OCI-LY7 (cell line): ENCODE measurements around the gene KCNIP1. TPM values are rescaled to one million over a fixed set of nuclear protein-coding genes. Genes with fewer than 3 reads are reported as not detected.

Experiments
- BruUV-seq: library from RNA; stranded (reverse); fragments of 400-500 nt; replicated peaks from 2 replicates; lab custom pipeline; 2021; lab: Mats Ljungman, UMichigan
- CTCF ChIA-PET: fragments of 300-600 bp; sonication (Branson Sonifier 250); formaldehyde crosslinking; loops from one replicate; lab custom pipeline; 2022; ENCODE audit warnings: antibody characterized with exemption; ENCODE audit not compliant: unreplicated experiment; lab: Charles Lee
- POLR2A ChIA-PET: fragments of 300-600 bp; sonication (Branson Sonifier 250); formaldehyde crosslinking; loops from one replicate; lab custom pipeline; 2022; ENCODE audit warnings: antibody characterized with exemption; lab: Charles Lee
- DNase-seq: peaks from one replicate; pipeline ENCODE4 v3.0.0-alpha.2; 2015; ENCODE audit warnings: low spot score
- H2AFZ ChIP-seq: fragments of 200-600 bp; sonication (generic), shearing (Covaris generic); 2 replicates; pipeline ENCODE4 v1.6.1; 2014; ENCODE audit warnings: mild to moderate bottlenecking, antibody characterized with exemption, low read length, moderate library complexity
- H3K27ac ChIP-seq: fragments of 200-600 bp; sonication (generic); 2 replicates; pipeline ENCODE4 v1.5.1; 2014; ENCODE audit warnings: mixed run types, low read depth, mild to moderate bottlenecking, moderate library complexity, low read length, inconsistent platforms; ENCODE audit not compliant: poor library complexity, severe bottlenecking
- H3K36me3 ChIP-seq: fragments of 200-600 bp; sonication (generic); 2 replicates; pipeline ENCODE4 v1.6.1; 2014; ENCODE audit warnings: mild to moderate bottlenecking, antibody characterized with exemption, low read length, moderate library complexity, mixed read lengths; ENCODE audit not compliant: insufficient read depth
- H3K4me1 ChIP-seq: fragments of 200-600 bp; sonication (generic); 2 replicates; pipeline ENCODE4 v1.5.1; 2014; ENCODE audit warnings: mild to moderate bottlenecking, low read length; ENCODE audit not compliant: insufficient read depth, poor library complexity, severe bottlenecking
- H3K4me2 ChIP-seq: fragments of 200-600 bp; sonication (generic); 2 replicates; pipeline ENCODE4 v1.6.1; 2014; ENCODE audit warnings: mild to moderate bottlenecking, low read length
- H3K4me3 ChIP-seq: fragments of 200-600 bp; sonication (generic); 2 replicates; pipeline ENCODE4 v1.5.1; 2014; ENCODE audit warnings: mild to moderate bottlenecking, low read depth, low read length; ENCODE audit not compliant: poor library complexity, severe bottlenecking
- H3K79me2 ChIP-seq: fragments of 200-600 bp; sonication (generic); 2 replicates; pipeline ENCODE4 v1.6.1; 2016; ENCODE audit warnings: low read depth, mild to moderate bottlenecking, low read length, moderate library complexity, mixed read lengths; ENCODE audit not compliant: insufficient read depth
- H3K9me2 ChIP-seq: fragments of 200-600 bp; sonication (generic); 2 replicates; pipeline ENCODE4 v1.6.1; 2016; ENCODE audit warnings: mild to moderate bottlenecking, low read length, mixed read lengths; ENCODE audit not compliant: insufficient read depth
- H3K9me3 ChIP-seq: fragments of 200-600 bp; sonication (generic); 2 replicates; pipeline ENCODE4 v1.6.1; 2014; ENCODE audit warnings: mild to moderate bottlenecking, mixed run types, low read length, mixed read lengths
- H4K20me1 ChIP-seq: fragments of 200-600 bp; sonication (generic); 2 replicates; pipeline ENCODE4 v1.6.1; 2014; ENCODE audit warnings: mild to moderate bottlenecking, antibody characterized with exemption, low read length, moderate library complexity, mixed read lengths; ENCODE audit not compliant: insufficient read depth
- EZH2phosphoT487 ChIP-seq: fragments of 200-600 bp; sonication (generic); IDR thresholded peaks from 2 replicates; pipeline ENCODE4 v1.6.1; 2018; ENCODE audit warnings: low read depth, borderline replicate concordance, mild to moderate bottlenecking, mixed run types, antibody characterized with exemption, low read length, moderate library complexity, mixed read lengths
- intact Hi-C: fragments of 100-400 bp; cut with micrococcal nuclease; formaldehyde crosslinking; loops from one replicate; pipeline ENCODE4 v1.10.0; 2022; ENCODE audit not compliant: unreplicated experiment
- total RNA-seq, 2 experiments: library from RNA; depleted of rRNA in 1 of 2; stranded (reverse); fragments of >200 nt in 1 of 2; shearing (Covaris generic) in 1 of 2; gene quantifications; 2 replicates each; pipeline ENCODE4 v1.2.3, GENCODE V29; 2014 to 2022
- TF ChIP-seq, protein P1 (sequence below): fragments of 200-600 bp; sonication (generic); conservative IDR thresholded peaks from 2 replicates; pipeline ENCODE4 v1.5.1; 2014; ENCODE audit warnings: mild to moderate bottlenecking, antibody characterized with exemption, low read length, moderate library complexity, mixed read lengths

KCNIP1 gene
- total RNA-seq, 2 experiments from 2014 or later = not detected

- Histone ChIP-seq H3K36me3 (no peaks in the 10 kb centered on the region), H3K27ac (no peak overlapping the region), H3K9me3 (no peaks in the 10 kb centered on the region), H4K20me1 (no peaks in the 10 kb centered on the region), H3K4me3 (no peak overlapping the region), H3K9me2 (no peaks in the 10 kb centered on the region), H3K4me1 (no peaks in the 10 kb centered on the region), H3K79me2 (no peaks in the 10 kb centered on the region), H3K4me2 (no peak overlapping the region), H2AFZ (no peak overlapping the region)
- intact Hi-C loops = no loop called here
- TF ChIP-seq EZH2phosphoT487 = no peak
- TF ChIP-seq, protein P1, sequence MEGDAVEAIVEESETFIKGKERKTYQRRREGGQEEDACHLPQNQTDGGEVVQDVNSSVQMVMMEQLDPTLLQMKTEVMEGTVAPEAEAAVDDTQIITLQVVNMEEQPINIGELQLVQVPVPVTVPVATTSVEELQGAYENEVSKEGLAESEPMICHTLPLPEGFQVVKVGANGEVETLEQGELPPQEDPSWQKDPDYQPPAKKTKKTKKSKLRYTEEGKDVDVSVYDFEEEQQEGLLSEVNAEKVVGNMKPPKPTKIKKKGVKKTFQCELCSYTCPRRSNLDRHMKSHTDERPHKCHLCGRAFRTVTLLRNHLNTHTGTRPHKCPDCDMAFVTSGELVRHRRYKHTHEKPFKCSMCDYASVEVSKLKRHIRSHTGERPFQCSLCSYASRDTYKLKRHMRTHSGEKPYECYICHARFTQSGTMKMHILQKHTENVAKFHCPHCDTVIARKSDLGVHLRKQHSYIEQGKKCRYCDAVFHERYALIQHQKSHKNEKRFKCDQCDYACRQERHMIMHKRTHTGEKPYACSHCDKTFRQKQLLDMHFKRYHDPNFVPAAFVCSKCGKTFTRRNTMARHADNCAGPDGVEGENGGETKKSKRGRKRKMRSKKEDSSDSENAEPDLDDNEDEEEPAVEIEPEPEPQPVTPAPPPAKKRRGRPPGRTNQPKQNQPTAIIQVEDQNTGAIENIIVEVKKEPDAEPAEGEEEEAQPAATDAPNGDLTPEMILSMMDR = no peak
- no TSS peak for BruUV-seq
- POLR2A ChIA-PET = no interaction called here
- CTCF ChIA-PET = no interaction called here
- no peak for DNase-seq
These were observed 14.5 kb downstream of the KCNIP1 start for GRCh38 chr5:170518277-170518676.

- H3K36me3 ChIP-seq = no peaks in the 10 kb centered on the region
- H3K4me3 ChIP-seq = no peak overlapping the region
- BruUV-seq = no TSS peak
- no peaks in the 10 kb centered on the region for H3K79me2 ChIP-seq
- CTCF ChIA-PET = no interaction called here
- no peak overlapping the region for H2AFZ ChIP-seq
- no peaks in the 10 kb centered on the region for H3K9me3 ChIP-seq
- no peak overlapping the region for H3K4me2 ChIP-seq
- H4K20me1 ChIP-seq = no peaks in the 10 kb centered on the region
- no peak for TF ChIP-seq EZH2phosphoT487
- TF ChIP-seq, protein P1 = no peak
- POLR2A ChIA-PET = no interaction called here
- no peak overlapping the region for H3K27ac ChIP-seq
- intact Hi-C loops = no loop called here
- H3K9me2 ChIP-seq = no peaks in the 10 kb centered on the region
- no peaks in the 10 kb centered on the region for H3K4me1 ChIP-seq
- no peak for DNase-seq
These were observed 15.7 kb downstream of the KCNIP1 start for GRCh38 chr5:170519549-170519948.

GRCh38 chr5:170520372-170520771 is 16.6 kb downstream of the KCNIP1 start:
- no peaks in the 10 kb centered on the region for H4K20me1 ChIP-seq
- H2AFZ ChIP-seq = no peak overlapping the region
- BruUV-seq = no TSS peak
- intact Hi-C loops = no loop called here
- ChIA-PET CTCF (no interaction called here), POLR2A (no interaction called here)
- no peaks in the 10 kb centered on the region for H3K79me2 ChIP-seq
- H3K4me2 ChIP-seq = no peak overlapping the region
- DNase-seq = no peak
- TF ChIP-seq, protein P1 = no peak
- no peak for TF ChIP-seq EZH2phosphoT487
- H3K4me1 ChIP-seq = no peaks in the 10 kb centered on the region
- no peak overlapping the region for H3K4me3 ChIP-seq
- no peak overlapping the region for H3K27ac ChIP-seq
- no peaks in the 10 kb centered on the region for H3K9me2 ChIP-seq
- no peaks in the 10 kb centered on the region for H3K36me3 ChIP-seq
- no peaks in the 10 kb centered on the region for H3K9me3 ChIP-seq
